Inferior parietal cortex (tissue), 1 donor: ENCODE results near the gene RAC2.
"Not testable (repeated sequence)": the region's sequence is repeated elsewhere in the genome, so short reads cannot be mapped to it uniquely, and the experiment has no call there.

ENCODE experiments used
- DNase-seq: peaks from one replicate; pipeline ENCODE4 v3.0.0-alpha.2; 2016; ENCODE audit errors: extremely low spot score

Gene RAC2

DNA sequence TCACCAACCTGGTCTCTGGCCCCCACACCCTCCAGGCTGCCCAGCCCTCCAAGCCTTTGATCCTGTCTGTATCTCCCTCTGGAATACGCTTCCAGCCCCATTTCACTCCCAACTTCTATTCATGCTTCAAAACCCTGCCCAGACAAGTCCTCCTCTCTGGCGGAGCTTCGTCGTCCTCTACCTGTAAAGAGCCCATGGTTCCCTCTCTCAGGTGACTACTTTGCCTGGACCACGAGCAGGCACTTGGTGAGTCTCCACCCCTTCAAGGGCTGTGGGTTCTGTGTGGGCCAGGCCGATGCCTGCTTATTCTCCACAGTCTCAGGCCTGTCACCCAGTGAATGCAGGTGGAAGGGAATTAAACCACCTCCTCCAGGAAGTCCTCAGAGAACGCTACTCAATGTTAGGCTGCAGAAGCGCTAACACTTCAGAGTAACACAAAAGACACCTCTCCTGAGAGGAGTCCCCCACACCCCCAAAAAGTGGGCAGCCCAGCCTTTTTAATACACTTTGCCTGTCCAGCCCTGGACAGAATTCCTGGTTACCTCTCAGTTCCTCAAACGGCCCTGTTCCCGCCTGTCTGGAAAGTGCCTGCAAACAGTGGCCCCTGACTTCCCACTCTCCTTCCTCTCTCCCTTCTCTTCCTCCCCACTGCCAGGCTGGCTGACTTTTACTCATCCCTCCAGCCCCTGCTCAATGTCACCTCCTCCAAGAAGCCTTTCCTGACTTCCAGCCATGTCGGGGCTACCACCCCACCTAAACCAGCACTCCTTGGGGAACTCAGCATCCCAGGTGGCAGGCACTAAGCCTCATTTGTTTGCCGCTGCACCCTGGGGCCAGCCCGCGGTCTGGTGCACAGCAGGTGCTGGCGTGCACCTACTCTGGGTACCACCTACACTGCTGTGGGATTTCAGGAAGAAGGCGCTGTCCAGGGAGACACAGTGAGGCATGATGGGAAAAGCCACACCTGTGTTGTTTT, 9.0 kb downstream of the RAC2 start:
- no peak for DNase-seq

DNA sequence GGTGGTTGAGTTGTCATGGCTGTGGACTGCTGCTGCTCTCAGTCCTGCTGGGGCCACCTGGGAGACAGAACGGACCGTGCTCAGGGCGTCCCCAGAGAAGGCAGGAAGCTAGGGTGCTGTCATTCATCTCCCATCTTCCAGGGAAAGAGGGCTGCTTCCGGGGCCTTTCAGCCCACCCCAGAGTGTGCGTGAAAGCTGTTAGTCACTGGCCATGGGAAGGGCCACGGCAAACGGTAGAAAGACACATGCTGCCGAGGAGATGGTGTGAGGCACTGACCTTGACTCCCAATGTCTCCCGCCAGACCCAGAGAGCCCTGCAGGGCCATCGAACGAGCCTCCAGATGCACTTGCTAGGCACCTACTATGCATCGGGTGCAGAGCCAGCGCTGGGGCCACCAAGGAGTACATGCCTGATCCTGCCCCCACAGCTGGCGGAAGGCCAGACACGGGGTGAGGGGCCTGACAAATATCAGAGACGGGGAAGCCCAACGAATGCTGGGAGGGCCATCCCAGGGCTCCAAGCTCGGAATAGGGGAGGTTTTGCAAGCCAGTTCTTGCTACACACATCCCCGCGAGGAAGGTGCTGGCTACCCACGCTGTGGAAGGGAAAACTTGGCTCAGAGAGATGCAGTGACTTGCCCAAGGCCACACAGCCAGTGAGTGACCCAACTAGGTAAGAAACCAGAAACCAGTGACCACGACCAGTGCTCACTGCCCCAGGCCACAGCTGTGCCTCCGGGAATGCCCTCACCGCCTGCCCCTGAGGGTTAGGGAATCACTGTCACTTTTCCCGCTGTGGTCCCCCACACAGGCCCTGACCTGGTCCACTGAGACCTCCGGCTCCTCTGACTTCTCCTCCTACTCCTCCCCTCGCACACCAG, 10.1 kb downstream of the RAC2 start:
- no peak for DNase-seq

DNA sequence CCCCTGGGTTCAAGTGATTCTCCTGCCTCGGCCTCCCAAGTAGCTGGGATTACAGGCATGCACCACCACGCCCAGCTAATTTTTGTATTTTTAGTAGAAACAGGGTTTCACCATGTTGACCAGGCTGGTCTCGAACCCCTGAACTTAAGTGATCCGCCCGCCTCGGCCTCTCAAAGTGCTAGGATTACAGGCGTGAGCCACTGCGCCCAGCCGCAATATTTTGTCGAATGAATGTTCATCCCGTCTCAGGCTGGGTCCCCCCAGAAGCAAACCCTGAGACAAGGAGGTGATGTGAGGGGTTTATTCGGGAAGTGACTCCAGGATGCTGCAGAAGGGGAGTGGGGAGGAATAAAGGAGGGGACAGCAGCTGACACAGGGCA, 10.7 kb downstream of the RAC2 start:
- DNase-seq, result not testable (repeated sequence)

DNA sequence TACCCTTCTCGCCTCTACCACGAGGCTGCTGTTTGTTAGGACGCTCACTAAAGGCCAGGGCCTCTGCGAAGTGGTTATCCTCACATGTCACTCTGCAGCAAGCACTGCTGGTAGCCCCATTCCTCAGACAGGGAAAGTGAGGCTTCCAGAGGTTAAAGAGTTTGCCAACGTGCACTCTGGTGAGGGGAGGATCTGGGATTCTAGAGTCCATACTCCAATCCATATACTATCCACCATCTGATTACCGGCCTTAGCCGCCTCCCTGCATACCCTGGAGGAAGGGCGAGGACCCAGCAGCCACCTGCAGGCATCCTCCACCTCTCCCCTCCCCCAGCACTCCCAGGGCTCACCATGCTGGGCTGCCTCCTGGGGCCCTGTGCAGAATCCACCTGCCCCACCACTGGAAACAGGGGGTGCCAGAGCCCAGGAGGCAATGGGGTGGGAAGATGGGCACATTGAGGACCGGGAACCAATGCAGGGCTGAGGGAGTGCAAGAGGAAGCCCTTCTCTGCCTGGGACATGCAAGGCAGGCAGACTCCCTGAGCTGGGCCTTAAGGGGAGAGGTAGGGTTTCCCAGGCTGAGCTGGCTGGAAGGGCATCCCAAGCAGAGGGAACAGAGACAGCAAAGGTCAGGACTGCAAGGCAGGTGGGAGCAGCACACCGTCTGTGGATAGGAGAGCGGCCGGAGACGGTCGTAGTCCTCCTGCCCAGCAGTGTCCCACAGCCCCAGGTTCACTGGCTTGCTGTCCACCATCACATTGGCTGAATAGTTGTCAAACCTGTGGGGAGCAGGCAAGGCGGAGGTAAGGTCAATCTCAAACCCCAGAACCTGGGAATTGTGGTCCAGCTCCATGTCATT, 11.7 kb downstream of the RAC2 start:
- DNase-seq, result no peak

DNA sequence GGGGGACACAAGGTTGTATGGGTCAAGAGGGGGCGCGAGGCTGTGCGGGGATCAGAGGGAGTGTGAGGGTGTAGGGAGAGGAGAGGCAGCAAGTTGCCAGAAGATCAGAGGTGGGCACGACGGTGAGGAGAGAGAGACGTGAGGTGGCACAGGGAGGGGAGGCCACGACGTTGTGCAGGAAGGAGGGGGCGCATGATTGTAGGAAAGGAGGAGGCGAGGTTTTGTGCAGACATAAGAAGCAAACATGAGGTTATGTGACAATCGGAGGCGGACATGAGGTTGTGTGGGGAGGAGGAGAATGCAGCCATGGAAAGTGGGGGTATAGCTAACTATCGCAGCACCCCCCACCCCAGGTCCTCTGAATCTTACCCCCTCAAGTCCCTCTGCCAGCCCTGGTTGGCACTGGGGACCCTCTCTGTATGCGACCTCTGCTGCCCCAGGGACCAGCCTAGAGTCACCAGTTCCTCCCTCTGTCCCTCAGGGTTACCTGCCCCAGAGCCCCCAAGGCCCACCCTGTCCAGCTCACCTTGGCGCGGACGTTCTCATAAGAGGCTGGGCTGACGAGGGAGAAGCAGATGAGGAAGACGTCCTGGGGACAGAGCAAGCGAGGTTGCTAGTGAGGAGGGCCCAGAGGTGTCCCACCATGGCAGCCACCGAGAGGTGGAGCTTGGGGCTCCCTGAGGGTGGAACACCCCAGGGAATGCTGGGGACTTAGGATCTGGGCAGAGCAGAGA, 12.5 kb downstream of the RAC2 start:
- no peak for DNase-seq

DNA sequence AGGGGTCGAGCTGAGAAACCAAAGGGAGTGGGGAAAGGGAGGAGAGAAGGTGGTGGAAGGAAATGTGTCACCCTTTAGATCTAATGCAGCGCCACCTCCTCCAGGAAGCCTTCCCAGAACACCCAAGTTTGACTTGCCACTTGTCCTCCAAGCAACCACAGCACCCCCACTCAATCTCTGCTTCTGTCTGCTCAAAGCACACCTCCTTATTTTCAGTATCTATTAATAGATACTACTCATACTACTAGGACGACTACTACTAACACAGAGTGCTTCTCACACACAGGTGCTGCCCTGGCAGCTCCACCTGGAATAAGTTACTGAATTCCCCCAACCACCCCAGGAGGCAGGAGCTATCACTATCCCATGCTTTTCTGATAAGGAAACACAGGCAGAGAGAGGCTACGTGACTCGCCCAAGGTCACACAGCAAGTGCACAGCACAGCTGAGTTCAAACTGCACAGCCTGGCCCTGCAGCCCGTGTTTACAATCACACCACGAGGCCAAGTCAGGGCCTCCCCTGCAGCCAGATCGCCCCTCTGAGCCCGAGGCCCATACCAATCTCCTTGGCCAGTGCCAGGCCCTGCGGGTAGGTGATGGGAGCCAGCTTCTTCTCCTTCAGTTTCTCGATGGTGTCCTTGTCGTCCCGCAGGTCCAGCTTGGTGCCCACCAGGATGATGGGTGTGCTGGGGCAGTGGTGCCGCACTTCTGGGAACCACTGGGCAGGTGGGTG, 13.2 kb downstream of the RAC2 start:
- no peak for DNase-seq

DNA sequence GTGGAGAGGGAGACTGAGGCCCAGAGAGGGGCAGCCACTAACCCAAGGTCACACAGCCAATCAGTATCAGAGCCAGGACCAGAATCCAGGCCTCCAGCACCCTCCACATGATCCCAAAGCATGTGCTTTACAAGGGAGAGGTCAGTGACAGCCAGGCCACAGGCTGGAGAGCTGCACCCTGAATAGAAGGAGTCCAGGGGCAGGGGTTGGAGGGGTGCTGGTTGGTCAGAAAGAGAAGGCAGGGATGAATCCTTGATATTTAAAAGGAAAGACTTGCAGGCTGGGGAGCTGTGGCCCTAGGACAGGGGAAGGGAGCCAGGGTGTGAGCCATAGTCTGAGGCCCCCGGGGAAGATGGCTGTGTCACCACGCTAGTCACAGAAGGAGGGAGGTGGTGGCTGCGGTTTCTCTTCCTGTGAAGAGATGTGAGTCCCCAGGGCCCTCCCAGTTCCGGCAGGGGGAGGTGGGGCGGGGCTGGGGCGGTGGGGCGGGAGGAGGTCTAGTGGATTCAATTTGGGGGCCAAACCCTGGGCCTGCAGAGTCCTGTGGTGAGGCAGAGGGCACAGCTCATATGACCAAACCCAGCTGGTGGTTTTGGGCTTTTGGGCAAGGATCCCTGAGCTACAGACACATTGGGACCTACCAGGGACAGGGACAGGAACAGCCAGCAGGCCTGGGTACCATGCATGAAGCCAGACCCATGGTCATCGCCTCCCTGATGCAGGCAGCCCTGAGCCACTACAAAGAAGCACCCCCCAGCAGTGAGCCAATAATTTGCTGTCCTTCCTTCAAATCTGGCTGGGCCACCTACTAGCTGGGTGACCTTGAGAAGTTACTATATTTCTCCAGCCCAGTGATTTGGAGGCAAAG, 14.0 kb downstream of the RAC2 start:
- DNase-seq, result no peak

DNA sequence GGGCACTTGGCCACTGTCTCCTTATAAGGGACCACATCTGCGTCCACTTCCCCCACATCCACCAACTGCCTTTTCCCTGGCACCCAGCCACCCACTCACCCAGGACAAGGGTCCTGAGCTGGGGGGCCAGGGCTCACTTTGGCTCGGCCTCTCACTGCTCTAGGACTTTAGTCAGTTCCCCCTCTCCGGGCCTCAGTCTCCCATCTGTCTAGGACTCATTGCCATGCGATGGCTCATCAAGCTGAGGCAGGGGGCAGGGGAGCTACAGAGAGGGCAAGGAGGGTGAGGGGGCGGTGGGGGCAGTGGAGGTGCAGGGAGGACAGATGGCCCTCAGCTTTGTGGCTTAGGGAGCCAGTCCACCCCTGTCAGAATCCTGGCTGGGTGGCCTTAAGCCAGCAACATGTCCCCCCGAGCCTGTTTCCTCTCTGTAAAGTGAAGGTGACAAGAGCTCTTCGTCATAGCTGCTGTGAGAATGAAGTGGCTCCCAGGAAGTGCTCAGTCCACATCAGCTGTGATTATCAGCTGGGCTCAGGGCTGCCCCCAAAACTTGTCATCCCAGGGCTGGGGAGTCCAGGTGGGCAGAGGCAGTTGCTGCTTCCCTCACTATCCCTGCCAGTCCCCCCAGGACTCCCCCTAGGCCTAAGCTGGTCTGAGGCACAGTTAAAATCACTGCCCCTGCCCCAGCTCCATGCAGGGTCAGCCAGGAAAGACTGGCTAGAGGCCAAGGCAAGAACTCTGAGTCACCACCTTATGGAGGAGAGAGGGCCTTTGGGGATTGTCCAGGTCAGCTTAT, 14.9 kb downstream of the RAC2 start:
- DNase-seq, result no peak

DNA sequence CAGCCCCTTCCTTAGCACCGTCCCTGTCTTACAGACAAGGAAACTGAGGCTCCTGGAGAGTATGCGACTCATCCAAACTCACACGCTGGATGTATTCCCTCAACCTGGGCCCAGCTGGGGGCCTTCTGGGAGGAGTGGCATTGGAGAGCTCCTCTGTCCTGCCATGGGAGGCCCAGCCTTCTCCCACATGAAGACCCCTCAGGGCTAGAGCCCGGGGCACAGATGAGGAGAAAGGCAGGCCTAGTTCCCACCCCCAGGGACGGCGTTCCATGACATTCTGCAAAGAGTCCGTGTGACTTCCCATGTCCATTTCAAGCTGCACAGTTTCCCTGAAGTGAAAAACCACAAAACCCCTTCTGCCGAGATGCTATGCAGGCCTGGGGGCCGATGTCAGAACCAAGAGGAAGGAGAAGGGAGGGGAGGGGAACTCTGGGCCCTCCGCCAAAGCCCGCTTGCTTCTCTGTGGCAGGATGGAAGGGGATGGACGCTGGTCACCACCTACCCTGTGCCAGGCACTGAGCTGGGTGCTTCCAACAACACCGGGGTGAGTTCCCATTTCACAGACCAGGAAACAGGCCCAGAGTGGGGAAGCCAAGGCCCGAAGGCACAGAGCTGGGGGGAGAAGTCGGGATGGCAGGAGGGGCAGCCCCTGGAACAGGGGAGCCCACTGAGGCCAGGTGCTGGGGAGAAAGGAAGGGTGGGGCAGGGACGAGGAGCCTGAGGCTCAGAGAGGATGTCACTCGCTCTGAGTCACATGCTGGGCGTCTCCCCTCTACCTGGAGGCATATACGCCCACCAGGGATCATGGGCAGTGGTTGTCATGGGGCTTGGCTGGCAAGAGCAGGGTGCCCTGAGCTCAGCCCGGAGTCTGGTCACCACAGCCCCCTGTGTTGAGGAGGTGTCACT, 15.7 kb downstream of the RAC2 start:
- DNase-seq, result no peak

DNA sequence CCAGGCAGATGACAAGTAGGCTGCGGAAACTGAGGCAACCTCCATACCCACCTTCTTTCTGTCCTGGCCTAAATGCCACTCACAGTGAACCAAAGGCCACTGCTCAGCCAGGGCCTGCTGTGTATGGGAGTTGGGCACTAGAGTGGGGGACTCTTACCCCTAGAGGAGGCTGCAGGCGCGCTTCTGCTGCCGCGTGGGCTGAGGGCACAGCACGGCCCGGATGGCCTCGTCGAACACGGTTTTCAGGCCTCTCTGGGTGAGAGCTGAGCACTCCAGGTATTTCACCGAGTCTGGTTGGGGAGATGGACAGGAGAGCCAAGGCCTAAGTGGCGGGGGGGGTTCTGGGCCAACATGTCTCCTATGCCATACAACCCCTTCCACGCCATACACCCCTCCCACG, 17.6 kb downstream of the RAC2 start:
- DNase-seq, result no peak

DNA sequence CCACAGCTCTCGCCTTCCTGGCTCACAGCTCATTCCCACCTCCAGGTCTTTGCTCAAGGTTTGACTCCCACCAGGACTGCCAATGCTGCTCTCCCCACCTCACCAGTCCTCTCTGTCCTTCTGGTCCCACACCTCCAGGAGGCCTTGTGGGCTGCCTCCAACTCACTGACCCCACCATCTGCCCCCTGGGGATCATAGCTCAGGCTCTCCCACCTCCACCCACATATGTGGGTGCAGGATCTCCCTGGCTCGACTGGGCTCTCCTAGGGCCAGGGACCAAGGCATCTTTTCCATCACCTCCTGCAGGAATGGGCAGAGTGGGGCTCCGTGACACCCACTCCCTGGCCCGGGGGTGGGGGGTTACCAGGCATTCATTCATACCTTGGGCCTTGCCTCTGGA, 18.0 kb downstream of the RAC2 start:
- DNase-seq, result no peak

DNA sequence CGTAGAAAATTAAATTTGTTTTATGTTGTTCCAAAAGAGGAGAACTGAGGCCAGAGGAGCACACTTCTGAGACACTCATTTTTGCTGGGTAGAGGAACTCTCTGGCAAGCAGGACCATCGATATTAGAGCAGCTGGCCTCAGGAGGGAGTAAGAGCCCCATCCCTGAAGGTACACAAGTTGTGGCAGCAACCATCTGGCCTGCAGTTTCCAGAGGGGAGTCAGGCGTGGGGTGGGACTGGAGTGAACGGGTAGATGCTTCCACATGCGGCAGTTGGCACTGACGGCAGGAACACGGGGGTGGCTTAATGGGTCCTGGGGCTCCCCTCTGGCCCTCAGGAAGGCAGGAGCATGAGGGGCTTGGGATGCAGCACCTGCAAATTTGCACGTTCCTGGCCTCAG, 18.6 kb downstream of the RAC2 start:
- no peak for DNase-seq

DNA sequence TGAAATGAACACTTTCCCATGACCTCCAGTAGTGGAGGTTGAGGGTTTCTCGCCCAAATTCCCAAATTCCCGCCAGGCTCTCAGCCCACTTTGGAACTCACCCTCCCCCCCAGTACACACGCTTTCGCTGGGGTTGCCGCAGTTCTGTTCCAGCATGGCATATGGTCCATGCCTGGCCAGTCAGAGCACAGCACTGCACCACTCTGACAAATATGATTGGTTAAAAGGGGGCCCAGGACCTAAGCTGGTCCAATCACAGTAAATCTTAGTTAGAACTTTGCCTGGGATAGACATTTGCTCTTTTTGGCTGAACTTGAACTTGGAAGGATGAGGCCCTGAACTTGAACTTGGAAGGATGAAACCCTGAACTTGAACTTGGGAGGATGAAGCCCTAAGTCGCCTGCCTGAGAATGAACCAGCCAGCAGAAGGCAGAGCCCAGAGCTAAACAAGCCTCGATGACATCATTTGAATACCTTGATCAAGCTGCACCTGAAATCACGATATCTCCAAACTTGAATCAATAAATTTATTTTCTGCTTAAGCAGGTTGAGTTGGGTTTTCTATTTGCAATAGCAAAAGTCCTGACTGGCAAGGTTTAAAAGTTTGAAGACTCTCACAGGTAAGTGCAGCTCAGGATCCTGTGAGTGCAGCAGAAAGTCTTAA, 19.2 kb downstream of the RAC2 start:
- no peak for DNase-seq

DNA sequence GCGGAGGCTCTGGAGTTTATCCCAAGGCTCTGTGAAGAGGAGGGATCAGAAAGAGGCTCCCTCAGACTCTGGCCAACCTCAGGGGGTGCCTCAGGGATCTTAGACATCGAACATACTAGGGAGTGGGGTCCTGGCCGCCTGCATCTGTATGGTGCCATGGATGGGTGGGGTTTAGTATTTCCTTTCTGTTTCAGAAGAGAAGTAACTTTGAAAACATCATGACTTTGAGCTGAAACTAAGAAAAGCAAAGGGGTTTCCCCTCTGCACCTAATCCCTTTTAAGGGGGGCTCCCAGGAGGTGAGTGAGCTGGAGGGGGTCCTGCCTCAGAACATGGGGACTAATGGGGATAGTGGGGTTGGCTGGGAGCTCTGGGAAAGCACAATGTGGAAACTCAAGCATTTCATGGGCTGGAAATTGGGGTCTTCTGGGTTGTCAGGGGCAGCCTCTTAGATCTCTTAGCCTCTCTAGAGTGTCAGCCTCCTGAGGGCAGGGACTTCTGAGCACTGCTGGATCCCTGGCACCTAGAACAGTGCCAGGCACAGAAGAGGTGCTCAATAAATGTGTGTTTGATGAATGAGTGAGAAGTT, 20.0 kb downstream of the RAC2 start:
- no peak for DNase-seq

DNA sequence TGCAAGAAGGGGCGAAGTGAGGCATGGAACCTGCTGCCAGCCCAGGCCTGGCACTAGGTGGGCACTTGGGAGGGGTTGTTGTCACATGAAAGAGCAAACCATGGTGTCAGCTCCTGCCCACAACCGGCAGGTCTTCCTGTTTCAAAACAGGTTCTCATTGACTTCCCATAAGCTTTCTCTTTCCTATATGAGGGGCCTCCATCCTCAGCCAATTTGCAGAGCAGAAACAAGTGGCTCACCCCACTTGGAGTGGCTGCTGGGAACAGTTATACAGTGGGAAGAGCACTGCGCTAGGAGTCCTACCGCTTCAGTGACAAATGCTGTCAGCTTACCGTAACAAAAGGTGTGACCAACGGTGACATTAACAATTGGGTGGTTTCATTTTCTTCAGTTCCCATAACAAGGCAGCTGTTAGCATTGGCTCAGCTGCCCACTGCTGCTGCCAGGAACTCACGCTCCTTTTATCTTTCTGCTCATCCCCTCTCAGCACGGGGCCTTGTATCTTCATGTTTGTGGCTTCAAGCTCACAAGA, 21.6 kb downstream of the RAC2 start:
- no peak for DNase-seq
